Left forelimb (tissue), 1 donor: ENCODE results near the gene TBC1D10B.
"Not testable (repeated sequence)": the region's sequence is repeated elsewhere in the genome, so short reads cannot be mapped to it uniquely, and the experiment has no call there.

Experiments used
- DNase-seq: peaks from one replicate; pipeline ENCODE4 v3.0.0-alpha.2; 2018; ENCODE audit warnings: low spot score

The TBC1D10B gene

GRCh38 chr16:30397776-30398660 lies 27.7 kb upstream of the TBC1D10B start:
- no peak for DNase-seq

GRCh38 chr16:30397056-30397455 lies 26.8 kb upstream of the TBC1D10B start:
- DNase-seq = no peak

GRCh38 chr16:30396627-30397026 lies 26.3 kb upstream of the TBC1D10B start:
- not testable (repeated sequence) for DNase-seq

GRCh38 chr16:30395992-30396585 lies 25.8 kb upstream of the TBC1D10B start:
- DNase-seq = no peak

DNA sequence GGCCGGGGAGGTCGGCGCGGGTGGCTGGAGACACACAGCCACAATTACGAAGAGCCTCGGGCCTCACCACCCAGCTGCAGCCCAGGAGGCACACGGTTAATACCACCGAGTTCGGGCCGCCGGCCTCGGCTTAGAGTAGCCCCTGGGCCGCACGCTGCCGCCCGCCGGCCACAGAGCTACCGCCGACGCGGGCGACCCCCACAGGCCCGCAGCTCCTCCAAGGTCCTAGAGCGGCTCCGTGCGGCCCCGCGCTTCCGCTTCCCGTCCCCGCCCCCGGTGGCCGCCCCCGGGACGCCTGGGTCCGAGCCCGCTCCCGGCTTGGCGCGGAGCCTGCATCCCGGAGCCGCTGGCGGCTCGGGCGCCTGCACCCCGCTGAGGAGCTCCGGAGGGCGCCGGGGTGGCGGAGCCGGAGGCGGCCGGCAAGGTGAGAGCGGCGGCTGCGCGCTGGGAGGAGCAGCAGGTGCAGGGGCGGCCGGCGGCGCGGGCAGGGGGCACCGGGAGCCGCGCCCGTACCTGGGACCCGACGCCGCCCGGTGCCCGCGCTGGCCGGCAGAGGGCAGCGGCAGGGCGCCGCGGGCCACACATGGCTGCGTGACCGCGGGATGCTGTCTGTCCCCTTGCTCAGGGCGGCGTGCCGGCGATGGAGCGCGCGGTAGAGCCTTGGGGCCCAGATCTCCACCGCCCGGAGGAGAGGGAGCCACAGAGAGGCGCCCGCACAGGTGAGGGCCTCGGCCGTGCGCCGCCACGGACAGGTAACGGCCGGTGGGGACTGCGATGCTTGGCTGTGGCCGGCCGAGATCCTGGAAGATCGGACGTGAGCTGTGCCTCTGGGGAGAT lies 25.1 kb upstream of the TBC1D10B start, which contains the start of gene ZNF48:
TSS of gene ZNF48 (plus strand) at position 266 of the 837 bp plus-strand sequence. CDS start at position 641, 375 bp downstream.
- DNase-seq = peak; percentile 90

DNA sequence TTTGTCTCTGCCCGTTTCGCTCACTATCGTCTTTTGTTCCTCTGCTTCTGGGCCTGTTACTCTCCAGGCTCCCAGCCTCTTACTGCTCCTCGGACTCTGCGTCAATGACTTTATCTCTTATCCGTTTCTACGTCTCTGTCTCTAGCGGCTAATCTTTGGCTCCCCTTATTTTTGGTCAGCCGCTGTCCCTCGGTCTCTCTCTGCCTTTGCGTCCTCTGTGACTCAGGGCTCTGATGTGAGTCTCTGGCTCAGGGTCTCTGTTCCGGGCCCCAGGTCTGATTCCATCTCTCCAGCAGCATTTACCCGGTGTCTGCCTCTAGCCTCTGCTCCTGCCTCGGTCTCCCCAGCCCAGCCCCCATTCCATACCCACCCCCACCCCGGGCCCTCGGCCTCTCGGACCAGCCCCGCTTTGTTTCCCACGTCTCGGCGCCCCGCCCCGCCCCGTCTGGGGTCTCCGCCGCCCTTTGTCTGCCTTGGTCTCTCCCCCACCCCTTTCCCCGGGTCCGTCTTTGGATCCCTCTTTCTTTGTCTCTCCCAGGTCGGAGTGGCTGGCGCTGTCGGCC lies 24.4 kb upstream of the TBC1D10B start:
- no peak for DNase-seq

GRCh38 chr16:30383521-30383920 lies 13.2 kb upstream of the TBC1D10B start:
- no peak for DNase-seq

- no peak for DNase-seq
Measured at GRCh38 chr16:30382111-30382881, 12.0 kb upstream of the TBC1D10B start, which contains the start of gene SEPTIN1. TSS of gene SEPTIN1 (minus strand) at chr16:30382561. CDS start at chr16:30382542, 19 bp downstream.

DNA sequence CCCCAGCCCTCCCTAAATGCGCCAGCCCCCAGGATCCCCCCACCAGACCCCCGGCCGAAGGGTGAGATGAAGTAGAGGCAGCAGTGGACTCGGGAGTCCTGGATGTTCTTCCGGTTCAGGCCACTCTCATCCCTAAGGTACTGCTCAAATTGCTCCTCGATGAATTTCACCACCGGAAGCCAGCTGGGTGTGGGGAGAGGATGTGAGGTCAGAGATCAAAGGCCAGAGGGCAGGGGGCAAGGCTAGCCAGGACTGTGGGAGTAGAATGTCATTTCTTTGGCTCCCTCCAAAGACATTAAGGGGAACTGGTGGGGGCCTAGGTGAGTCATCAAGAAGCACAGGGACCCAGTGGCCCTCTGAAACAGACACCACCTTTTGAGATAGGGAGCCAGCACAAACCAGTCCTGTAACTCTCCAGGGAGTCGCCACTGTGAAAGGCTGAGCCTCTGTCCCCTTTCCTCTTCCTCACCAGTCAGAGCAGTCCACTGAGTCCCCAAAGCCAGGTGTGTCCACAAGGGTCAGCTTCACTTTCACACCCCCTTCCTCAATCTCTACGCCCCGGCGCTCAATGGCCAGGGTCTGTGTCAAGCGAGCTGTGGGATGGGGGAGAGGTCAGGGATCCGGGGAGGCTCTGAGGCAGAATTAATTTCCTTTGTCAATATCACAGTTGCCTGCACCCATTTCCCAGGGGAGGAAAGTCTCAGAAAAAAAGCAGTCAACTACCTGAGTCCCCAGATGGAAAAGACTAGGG lies 11.2 kb upstream of the TBC1D10B start:
- DNase-seq = no peak

GRCh38 chr16:30380803-30381208 lies 10.5 kb upstream of the TBC1D10B start:
- DNase-seq = no peak

- no peak for DNase-seq
Measured at GRCh38 chr16:30380072-30380802, 9.9 kb upstream of the TBC1D10B start.

- DNase-seq = no peak
Measured at GRCh38 chr16:30379158-30379783, 9.0 kb upstream of the TBC1D10B start.

GRCh38 chr16:30378236-30379157 lies 8.2 kb upstream of the TBC1D10B start:
- DNase-seq = peak; percentile 100

DNA sequence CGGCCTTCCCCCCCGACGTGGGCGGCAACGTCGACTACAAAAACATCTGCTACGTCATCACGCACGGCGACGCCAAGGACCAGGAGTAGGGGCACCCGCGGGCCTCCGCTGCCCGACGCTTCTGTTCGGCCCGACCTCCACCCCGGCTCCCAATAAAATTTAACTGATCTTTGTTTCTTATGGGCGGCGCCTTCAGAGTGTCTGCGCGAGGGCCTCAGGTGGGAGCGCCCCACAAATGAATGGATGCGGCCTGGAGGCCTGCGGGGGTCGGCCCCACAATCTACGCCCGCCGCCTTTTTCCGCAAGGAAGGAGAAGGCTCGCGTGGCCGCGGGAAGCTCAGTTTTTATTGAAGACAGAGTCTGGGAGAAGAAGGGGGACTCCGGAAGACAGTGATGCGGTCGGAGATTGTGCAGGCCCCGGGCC lies 7.5 kb upstream of the TBC1D10B start:
- peak; percentile 93 for DNase-seq

GRCh38 chr16:30377050-30377811 lies 6.9 kb upstream of the TBC1D10B start:
- no peak for DNase-seq

- no peak for DNase-seq
Measured at GRCh38 chr16:30376461-30376902, 6.2 kb upstream of the TBC1D10B start.

DNA sequence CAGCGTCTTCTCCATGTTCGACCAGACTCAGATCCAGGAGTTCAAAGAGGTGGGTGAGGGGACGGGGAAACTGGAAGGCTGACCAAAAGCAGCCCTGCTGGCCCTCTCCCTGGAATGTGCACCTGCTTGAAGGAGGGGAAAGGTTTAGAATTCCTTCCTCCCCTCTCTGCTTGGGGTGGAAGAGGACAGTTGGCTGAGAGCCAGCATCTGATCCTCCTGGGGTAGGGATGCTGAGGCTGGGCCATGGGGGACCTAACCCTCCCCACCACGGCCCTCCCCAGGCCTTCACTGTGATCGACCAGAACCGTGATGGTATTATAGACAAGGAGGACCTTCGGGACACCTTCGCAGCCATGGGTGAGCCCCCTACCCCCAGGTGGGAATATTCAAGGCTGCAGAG lies 5.6 kb upstream of the TBC1D10B start:
- DNase-seq = no peak
